OCI-LY3 (cell line): ENCODE measurements around the gene FADS1.

ENCODE experiments used
- CTCF ChIP-seq: fragments of 200-600, 300-600 bp; sonication (generic); IDR thresholded peaks from 2 replicates; pipeline ENCODE4 v1.5.1; 2014; ENCODE audit warnings: antibody characterized with exemption, low read length, low read depth
- EZH2phosphoT487 ChIP-seq: fragments of 200-600 bp; shearing (Covaris generic); IDR thresholded peaks from 2 replicates; pipeline ENCODE4 v1.6.1; 2018; ENCODE audit warnings: antibody characterized with exemption, mixed run types, low read depth

GRCh38 chr11:61810671-61811175 is 6.1 kb downstream of the FADS1 start:
- TF ChIP-seq CTCF: no peak
- no peak for TF ChIP-seq EZH2phosphoT487
